Measurements from ENCODE around the gene POU5F1.
"Not testable (repeated sequence)": the region's sequence is repeated elsewhere in the genome, so short reads cannot be mapped to it uniquely, and the experiment has no call there.

Gene POU5F1

DNA sequence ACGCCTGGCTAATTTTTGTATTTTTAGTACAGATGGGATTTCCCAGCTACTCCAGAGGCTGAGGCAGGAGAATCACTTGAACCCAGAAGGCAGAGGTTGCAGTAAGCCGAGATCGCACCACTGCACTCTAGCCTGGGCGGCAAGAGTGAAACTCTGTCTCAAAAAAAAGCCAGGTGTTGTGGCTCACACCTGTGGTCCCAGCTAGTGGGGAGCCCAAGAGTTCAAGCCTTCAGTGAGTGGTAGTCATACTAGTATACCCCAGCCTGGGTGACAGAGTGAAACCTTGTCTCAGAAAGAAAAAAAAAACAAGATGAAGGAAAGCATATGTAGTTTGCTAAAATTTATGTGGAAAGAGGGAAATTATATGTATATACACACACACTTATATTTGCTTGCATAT lies 20.0 kb upstream of the POU5F1 start:
- no peak for DNase-seq

DNA sequence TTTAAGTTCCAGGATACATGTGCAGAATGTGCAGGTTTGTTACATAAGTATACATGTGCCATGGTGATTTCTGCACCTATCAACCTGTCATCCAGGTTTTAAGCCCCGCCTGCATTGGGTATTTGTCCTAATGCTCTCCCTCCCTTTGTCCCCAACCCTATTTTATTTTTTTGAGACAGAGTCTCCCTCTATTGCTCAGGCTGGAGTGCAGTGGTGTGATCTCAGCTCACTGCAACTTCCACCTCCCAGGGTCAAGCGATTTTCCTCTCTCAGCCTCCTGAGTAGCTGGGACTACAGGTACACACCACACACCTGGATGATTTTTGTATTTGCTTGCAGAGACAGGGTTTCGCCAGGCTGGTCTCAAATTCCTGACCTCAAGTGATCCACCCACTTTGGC lies 18.7 kb upstream of the POU5F1 start:
- not testable (repeated sequence) for DNase-seq

DNA sequence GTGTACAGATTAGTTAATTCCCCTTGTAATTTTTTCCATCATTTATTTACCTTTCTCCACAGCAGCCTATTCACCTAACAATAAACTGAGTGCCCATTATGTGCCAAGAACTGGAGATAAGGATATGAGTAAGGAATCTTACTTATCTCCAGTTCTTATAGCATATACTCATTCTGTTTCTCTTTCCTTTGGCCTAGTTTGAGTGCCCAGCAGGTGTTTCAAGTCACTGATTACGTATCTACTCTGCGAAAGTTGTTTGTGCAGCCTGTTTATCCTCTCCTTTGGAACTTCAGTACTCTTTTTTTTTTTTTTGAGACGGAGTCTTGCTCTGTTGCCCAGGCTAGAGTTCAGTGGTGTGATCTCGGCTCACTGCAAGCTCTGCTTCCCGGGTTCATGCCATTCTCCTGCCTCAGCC lies 17.3 kb upstream of the POU5F1 start:
- DNase-seq, result no peak

DNA sequence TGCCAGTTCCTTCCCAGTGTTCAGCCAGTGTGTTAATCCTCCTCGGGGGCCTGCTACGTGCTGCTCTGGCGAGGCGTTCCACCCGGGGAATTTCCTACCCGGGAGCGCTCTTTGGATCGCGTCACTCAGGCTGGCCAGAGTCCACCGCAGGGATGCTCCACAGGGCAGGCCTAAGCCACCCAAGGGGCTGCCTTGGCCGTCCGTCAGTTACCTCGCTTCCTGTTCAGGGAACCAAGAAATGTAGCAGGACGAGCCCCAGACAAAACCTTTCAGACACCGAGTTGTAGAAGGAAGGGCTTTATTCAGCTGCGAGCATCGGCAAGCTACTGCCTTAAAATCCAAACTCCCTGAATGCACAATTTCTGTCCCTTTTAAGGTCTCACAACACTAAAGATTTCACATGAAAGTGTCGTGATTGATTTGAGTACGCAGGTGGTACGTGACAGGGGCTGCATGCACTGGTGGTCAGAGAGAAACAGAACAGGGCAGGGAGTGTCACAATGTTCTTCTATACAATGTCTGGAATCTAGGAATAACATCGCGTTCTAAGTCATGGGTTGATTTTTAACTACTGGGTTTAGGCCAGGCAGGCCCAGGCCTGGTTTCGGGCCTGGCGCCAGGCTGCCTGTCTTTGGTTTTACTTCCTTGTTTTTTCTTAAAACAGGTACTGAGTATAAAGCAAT lies 15.7 kb upstream of the POU5F1 start:
- no peak for DNase-seq

DNA sequence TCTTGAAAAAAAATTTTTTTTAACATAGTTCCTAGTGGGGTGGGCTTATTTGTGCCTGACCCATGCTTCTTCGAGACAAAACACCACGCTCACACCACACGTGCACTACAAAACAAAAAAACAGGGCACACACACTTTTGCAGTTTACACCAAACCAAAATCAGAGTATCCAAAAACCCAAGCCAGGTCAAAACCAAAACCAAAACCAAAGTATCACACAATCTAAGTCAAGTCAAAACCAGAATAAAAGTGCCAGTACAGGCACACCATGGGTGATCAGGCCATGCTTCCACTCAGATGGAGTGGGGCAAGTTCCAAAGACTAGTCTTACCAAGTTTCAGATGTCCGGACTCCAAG lies 15.2 kb upstream of the POU5F1 start:
- not testable (repeated sequence) for DNase-seq

DNA sequence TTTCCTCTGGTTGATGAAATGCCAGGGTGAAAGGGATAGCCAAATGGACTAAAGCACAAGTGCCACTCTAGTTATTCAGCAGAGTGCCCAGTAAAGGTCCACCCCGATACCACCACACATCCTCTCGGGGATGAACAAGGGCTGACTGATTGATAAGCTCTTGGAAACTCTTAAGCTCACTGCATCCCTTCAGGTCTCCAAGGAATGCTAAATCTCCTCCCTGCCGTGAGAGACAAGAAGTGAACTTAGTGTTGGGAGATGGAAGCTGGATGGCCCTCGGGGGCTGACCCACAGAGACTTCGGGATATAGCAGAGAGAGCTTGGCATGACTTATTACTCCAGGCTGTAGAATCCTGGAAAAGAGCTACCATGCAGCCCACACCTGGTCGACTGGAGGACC lies 13.4 kb upstream of the POU5F1 start:
- DNase-seq, result not testable (repeated sequence)

DNA sequence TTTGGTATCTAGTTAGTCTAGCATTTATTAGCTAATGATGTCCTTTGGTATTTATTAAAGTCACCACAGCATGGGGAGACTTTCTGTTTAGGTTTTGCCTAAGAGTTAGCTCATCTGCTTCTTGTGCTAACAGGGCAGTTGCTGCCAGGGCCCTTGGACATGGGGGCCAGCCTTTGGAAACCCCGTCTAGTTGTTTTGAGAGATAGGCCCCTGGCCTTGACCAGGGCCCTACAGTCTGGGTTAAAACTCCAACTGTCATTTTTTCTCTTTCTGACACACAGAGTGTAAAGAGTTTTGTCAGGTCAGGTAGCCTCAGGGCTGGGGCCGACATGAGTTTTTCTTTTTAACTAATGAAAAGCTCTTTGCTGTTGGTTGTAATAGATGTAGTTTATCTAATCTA lies 12.8 kb upstream of the POU5F1 start:
- not testable (repeated sequence) for DNase-seq

DNA sequence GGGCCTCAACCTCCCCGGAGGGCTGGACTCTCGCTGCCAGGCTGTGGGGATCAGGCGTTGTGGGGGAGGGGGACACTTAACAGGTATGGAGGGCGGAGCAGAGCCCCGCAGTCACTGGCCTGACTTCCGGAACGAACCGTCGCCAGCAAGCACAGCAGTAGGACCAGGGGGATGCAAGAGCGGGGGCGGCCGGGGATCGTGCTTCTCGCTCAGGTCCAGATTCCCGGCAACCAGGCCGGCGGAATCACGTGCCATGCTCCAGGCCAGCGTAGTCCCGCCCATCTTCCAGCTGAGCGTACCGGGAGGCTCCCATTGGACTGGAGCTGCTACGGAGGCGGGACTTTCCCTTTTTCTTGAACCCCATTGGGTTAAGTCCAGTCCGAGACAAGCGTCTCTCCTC lies 10.0 kb upstream of the POU5F1 start:
- DNase-seq, result no peak

DNA sequence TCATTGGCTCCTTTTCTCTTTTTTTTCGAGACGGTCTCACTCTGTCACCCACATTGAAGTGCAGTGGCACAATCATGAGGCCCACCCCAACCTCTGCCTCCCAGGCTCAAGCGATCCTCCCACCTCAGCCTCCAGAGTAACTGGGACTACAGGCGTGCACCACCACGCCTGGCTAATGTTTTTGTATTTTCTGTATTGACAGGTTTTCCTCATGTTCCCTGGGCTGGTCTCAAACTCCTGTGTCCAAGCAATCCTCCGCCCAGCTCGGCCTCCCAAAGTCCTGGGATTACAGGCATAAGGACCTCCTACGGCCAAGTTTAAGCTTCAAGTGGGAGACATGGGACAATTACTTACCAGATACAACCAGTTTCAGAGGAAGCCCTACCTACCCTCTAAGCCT lies 9.4 kb upstream of the POU5F1 start:
- no peak for DNase-seq

DNA sequence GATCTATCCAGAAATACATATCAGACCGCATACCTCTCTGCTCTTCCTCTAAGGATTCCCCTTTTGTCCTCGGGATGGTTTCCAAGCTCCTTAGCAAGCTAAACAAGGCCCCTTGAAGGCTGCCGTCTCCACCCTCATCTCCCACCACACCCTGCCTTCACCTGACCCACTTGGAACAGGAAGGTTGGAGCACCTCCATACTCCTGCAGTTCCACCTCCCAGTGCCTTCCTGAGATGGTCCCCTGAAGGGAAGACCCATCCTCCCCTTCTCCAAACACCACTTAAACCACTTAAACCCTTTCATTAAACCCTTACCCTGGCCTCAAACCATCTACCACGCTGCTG lies 8.5 kb upstream of the POU5F1 start:
- DNase-seq, result no peak

DNA sequence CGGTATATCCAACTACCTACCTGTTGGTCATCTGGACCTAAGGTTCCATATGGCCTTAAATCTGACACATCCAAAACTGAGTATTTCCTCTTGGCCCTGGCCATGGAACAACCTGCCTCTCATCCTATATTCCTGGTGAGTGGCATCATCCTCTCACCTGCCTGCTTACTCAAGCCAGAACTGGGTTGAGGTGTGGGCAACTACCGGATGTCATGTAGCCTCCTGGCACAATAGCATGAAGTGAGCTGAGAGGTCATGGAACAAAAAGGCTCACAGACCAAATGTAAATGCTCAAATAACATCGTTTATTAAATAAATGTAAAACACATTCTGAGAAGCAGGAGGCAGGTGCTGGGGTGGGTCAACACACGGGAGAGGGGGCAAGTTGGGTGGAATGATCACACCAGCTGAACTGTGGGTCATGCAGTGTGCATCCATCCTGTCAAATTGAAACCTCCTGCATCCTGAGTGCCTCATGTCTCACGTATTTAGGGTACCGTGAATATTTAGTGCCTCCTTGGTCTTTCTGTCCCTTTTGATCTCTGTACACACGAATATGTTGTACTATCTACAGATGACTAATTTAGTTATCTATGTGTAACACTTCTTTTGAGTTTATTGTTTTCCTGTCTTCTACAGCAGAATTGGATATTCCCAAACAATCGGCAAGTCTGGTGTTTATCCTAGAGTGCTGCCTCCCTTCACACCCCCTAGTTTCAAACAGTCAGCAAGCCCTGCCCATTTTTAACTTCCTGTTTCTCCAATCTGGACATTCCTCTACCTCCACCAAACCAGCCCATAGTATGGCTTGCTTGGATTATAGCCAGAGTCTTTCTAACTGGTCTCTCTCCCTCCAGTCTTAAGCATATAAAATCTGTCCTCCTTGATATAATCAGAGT lies 7.9 kb upstream of the POU5F1 start:
- DNase-seq, result no peak

DNA sequence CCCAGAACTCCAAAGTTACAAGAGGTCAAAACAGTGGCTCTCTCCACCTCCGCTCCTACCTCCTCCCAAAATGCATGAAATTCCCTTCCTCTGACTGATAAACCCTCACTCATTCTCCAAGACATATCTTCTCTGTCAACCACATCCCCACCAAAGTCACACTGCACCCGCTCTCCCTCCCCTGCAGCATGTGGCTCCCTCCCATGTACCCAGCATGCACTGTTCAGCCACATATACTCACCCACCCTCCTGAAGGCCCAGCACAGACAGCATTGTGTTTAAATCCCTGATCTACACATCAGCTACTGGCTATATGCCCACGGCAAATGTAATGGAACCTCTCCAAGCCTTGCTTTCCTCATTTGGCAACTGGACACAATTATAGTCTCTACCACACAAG lies 5.5 kb upstream of the POU5F1 start:
- DNase-seq, result no peak

DNA sequence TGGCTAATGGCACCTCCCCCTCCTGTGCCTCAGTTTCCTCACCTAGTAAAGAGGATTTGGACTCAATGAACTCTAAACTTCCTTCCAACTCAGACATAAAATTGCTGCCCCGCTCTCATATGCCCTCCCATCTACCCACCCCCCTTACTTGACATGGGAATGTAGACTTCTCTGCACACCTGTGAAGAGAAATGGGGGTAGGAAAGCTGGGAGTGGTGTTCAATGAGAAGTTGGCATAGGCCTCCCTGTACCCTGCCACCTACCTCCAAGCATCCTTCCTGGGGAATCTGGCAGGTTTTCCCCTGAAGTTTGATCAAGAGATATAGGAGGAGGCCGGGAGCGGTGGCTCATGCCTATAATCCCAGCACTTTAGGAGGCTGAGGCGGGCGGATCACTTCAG lies 3.9 kb upstream of the POU5F1 start:
- DNase-seq, result no peak

DNA sequence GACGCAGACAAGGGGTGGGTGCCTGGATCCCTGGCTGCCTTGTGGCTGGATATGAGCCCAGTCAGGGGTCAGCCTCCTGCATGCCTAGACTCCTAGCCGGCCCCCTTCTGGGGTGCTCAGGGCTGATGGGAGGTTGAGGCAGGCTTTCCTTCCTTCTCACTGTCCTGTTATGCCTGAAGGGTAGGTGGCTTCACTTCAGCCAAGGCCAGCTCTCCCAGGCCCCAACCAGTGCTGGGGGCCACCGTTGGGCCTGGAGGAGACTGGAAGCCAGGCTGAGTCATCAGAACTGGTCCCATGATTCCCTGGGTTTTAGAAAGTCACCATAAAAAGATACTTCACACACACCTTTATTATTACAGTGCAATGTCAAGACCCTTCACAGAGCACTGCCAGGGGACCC lies 2.9 kb upstream of the POU5F1 start:
- DNase-seq, result no peak

DNA sequence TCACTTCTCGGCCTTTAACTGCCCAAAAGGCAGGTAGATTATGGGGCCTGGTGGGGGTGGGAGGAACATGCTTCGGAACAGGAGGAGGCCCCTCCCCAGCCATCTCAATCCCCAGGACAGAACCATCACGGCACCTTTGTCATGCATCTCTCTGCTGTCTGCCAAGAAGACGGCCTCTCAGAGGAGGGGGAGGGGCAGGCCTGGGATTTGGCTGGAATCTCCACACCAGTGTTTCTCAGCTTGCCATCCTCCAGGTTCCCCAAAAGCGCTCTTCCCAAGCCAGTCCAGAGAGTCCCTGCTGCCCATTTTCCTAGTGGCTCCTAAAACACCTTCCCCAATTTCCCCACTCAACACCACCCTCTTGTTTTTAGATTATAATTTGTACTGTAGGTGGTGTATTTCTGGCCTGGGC lies 2.5 kb upstream of the POU5F1 start:
- no peak for DNase-seq

DNA sequence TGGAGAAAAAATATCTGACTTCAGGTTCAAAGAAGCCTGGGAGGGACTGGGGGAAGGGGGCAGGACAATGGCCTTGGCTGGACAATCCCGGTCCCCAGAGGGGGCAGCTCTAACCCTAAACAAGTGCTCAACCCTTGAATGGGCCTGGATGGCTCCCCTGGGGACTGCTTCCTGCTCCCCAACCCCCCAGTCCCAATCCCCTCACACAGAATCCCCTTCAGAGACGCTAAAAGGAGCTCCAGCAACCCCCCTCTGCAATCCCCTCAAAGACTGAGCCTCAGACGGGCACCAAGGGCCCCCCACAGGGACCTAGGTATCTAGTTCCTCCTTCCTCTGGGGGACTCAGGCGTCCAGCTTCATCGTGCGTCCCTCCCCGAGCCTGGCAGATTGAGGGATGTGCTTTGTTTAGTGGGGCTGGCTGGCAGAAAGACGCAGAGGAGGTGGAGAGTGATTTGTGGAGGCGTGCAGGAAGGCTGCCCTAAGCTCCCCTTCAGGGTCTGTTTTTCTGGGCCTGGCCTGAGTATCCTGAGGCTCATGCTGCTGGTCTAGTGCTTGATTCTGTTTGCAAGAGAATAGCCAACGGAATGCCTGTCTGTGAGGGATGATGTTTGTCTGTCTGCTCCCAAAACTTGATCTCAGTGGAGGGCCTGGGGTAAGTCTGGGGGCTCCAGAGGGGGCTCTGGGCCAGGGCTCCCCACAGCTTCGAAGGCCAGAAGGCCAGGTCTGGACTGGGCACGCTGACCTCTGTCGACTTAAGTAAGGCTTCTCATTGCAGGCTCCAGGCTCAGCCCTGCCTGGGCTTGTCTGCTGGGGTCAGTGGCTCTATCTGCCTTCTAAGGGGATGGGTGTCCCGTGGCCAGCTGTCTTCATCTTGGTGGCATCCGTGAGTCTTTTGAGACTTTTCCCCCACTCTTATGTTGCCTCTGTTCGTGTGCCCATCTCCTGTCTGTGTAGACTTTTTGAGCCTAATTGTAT lies 1.7 kb upstream of the POU5F1 start:
- DNase-seq, result no peak

DNA sequence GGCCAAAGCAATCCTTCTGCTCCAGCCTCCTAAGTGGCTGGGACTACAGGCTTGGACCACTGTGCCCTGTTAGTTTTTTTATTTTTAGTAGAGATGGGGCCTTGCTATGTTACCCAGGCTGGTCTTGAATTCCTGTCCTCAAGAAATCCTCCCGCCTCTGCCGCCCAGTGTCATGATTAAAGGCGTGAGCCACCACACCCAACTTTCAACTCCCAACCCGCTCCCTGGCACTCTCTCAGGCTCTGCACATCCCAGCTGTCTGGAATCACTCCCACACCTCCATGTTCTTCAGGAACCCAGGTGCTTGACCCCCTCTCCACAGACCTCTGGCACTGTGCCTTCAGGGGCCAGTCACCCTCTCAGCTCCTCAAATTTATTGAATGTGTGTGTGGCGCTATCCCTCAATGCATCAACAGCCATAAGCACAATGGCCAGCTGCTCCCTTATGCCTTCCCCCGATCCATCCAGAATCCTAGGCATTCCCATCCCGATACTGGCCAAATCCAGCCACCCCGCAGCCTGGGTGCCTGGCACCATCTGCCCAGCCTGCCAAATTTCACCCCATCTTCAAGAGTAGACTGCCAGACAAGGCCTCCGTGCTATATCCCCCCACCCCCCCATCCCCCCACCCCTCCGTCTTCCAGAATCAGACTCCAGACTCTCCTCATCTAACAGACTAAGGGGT lies 647 bp upstream of the POU5F1 start:
- no peak for DNase-seq

DNA sequence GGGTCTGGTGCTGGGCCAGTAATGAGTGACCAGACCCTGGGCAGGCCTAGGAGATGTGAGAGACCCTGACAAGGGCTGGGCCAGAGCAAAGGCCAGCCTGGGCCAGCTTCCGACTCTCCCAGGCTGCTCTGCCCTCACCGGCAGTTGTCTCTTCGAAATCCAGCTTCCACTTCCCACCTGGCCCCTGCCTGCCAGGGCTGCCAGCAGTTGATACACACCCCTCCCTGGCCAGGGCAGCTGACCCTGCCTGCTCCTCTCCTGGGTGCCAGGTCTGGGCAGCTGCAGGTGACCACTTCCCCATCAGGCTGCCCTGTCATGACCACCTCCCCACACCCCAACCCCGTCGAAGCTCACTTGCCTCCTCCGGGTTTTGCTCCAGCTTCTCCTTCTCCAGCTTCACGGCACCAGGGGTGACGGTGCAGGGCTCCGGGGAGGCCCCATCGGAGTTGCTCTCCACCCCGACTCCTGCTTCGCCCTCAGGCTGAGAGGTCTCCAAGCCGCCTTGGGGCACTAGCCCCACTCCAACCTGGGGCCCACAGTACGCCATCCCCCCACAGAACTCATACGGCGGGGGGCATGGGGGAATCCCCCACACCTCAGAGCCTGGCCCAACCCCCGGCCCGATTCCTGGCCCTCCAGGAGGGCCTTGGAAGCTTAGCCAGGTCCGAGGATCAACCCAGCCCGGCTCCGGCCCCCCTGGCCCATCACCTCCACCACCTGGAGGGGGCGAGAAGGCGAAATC lies 453 bp downstream of the POU5F1 start:
- not testable (repeated sequence) for DNase-seq

DNA sequence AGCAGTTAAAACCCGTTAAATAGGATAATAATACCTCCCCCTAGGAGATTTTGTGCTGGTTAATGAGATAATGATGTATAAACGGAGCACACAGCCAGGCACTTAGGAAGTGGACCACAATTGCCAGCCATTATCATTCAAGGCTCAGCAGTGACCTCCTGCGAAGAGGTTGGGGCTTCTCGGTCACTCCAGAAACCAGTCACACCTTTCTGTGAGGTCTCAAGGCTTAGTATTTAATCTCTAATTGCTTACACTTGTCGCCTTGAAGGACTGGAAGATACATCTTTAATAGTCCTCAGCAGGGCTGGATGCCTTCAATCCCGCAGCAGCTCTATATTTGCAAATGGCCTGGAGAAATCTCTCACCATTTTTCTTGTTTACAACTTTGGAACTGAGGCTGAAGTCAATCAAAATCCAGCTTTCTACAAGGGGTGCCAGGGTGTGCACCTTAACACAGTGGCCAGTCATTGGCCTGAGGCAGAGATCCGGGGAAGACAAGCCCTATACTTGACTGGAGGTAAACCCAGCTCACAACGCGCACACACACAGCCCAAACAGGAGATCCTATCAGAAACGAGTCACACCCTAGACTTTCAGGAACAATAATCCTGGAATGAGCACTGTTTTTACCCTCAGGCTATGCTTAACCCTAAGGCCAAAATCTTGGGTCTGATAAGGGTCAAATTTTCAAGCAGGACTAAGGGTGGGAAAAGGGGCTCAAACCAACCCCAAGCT lies 1.2 kb downstream of the POU5F1 start:
- no peak for DNase-seq

DNA sequence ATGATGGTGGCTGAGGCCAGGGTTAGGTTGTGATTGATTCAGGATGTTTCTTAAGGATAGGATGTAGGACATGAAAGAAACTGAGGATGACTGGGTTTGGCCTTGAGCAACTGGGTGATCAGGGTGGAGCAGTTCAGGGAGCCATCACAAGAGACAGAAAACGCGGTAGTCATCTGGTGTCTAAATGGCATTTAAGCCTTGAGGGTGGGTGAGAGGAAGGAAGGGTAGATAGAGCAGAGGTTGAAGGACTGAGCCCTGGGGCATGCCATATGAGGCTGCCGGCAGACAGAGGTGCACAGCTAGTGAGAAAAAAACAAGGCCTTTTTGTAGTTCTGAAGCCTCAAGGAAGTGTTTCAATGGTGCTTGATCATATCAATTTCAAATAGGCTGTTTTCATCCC lies 1.9 kb downstream of the POU5F1 start:
- DNase-seq, result no peak

DNA sequence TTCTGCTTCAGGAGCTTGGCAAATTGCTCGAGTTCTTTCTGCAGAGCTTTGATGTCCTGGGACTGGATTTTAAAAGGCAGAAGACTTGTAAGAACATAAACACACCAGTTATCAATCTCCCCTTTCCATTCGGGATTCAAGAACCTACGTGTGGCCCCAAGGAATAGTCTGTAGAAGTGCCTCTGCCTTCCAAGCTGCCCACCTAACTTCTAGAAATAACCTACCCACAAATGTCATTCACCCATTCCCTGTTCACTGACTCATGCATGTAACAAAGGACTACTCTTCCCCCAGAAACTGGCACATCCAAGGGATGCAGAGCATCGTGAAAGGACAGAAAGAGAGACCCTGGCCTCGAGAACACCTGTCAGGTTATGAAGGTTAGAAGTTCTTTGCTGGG lies 4.5 kb downstream of the POU5F1 start:
- DNase-seq, result no peak
